Measurements from ENCODE around the gene MACROD1. TPM values are rescaled to one million over a fixed set of nuclear protein-coding genes. Genes with fewer than 3 reads are reported as not detected.

MACROD1 gene
- total RNA-seq, 3 donors from 2014 or later (not counting 1 experiment from before 2014, with no cell fraction given): 0.73 to 3.3 (median 1.8) TPM

- no peak for DNase-seq
- ATAC-seq: no peak
- Mint-ChIP-seq H3K9me3 (no peaks in the 10 kb centered on the region), H3K4me1 (no peaks in the 10 kb centered on the region), H3K27me3 (ENCODE audit: low read depth in 2 of 2) (peaks cover 2 to 3% of the 10 kb centered on the region in 2 donors), H3K27ac (no peak overlapping the region), H3K36me3 (no peaks in the 10 kb centered on the region), H3K4me3 (no peak overlapping the region)
- WGBS (ENCODE audit: insufficient coverage): 70% methylated on average over 6 of the region's 10 CpGs
- Histone ChIP-seq H3K27me3 (ENCODE audit: control insufficient read depth, insufficient read depth, low read length) (no peaks in the 10 kb centered on the region), H3K27ac (ENCODE audit: low read length) (no peak overlapping the region), H3K4me3 (ENCODE audit: low read length) (no peak overlapping the region), H3K36me3 (ENCODE audit: control insufficient read depth, insufficient read depth, low read length) (no peaks in the 10 kb centered on the region), H3K9me3 (ENCODE audit: control insufficient read depth, insufficient read depth, low read length) (no peaks in the 10 kb centered on the region), H3K4me1 (ENCODE audit: control insufficient read depth, insufficient read depth, low read length) (no peaks in the 10 kb centered on the region)
- intact Hi-C loops (cut with micrococcal nuclease): no loop called here
- TF ChIP-seq, protein P1, sequence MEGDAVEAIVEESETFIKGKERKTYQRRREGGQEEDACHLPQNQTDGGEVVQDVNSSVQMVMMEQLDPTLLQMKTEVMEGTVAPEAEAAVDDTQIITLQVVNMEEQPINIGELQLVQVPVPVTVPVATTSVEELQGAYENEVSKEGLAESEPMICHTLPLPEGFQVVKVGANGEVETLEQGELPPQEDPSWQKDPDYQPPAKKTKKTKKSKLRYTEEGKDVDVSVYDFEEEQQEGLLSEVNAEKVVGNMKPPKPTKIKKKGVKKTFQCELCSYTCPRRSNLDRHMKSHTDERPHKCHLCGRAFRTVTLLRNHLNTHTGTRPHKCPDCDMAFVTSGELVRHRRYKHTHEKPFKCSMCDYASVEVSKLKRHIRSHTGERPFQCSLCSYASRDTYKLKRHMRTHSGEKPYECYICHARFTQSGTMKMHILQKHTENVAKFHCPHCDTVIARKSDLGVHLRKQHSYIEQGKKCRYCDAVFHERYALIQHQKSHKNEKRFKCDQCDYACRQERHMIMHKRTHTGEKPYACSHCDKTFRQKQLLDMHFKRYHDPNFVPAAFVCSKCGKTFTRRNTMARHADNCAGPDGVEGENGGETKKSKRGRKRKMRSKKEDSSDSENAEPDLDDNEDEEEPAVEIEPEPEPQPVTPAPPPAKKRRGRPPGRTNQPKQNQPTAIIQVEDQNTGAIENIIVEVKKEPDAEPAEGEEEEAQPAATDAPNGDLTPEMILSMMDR (IDR thresholded peaks at IDR 0.05): no peak
These were observed 144.2 kb downstream of the MACROD1 start for GRCh38 chr11:64021757-64022093.

GRCh38 chr11:64020976-64021756, 144.7 kb downstream of the MACROD1 start:
- Mint-ChIP-seq H3K4me1 (no peaks in the 10 kb centered on the region), H3K9me3 (no peaks in the 10 kb centered on the region), H3K4me3 (no peak overlapping the region), H3K27me3 (ENCODE audit: low read depth in 2 of 2) (no peaks in the 10 kb centered on the region), H3K36me3 (no peaks in the 10 kb centered on the region), H3K27ac (no peak overlapping the region)
- H3K27me3 ChIP-seq (ENCODE audit: control insufficient read depth, insufficient read depth, low read length): no peaks in the 10 kb centered on the region
- intact Hi-C loops (cut with micrococcal nuclease): no loop called here
- 84% methylated on average over 22 of the region's 22 CpGs for WGBS (ENCODE audit: insufficient coverage)
- no peaks in the 10 kb centered on the region for H3K4me1 ChIP-seq (ENCODE audit: control insufficient read depth, insufficient read depth, low read length)
- ATAC-seq (no peak), DNase-seq (no peak)
- no peaks in the 10 kb centered on the region for H3K36me3 ChIP-seq (ENCODE audit: control insufficient read depth, insufficient read depth, low read length)
- no peaks in the 10 kb centered on the region for H3K9me3 ChIP-seq (ENCODE audit: control insufficient read depth, insufficient read depth, low read length)
- H3K4me3 ChIP-seq (ENCODE audit: low read length): no peak overlapping the region
- H3K27ac ChIP-seq (ENCODE audit: low read length): no peak overlapping the region
- TF ChIP-seq, protein P1 (IDR thresholded peaks at IDR 0.05): no peak

DNA sequence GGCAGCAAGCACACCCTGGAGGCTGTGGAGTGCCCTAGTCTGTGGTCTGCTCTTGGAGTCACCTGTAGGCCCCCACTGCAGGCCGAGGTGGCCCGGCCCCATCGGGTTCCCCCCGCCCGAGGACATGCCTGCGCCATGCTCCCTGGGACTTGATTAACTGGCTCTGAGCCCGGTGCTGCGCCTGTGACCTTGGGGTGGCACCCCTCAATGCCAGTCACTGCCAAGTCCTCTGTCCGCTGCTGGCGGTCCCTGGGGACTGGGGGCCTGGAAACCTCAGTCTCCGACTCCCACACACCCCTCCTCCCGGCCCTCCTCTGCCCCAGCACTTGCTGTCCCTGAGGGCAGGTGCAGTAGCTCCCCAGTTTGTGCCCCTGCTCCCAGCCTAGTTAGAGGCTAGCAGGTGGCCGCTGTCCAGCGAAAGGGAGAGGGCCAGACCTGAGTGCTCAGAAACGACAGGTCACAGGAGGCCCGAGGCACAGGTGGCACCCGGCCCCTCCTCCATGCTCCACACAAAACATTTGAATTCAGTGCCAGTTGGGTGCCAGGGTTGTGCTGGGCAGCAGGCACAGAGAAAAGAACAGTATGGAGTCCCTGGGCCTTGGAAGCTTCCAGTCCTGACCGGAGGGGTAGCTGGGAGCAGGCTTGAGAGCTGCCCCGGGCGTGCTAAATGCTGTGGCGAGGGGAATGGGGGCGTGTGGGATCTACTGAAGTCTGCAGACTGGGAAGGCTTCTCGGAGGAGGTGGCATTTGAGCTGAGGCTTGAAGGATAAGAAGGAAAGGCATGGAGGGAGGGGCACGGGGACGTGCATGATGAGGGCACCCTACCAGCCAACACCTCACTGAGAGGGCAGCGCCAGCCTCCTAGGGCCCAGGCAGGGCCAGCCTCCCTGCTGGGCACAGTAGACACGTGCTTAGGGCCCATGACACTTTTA, 146.5 kb downstream of the MACROD1 start:
- Mint-ChIP-seq H3K9me3 (no peaks in the 10 kb centered on the region), H3K27ac (no peak overlapping the region), H3K27me3 (ENCODE audit: low read depth in 2 of 2) (no peaks in the 10 kb centered on the region), H3K4me1 (no peaks in the 10 kb centered on the region), H3K36me3 (no peaks in the 10 kb centered on the region), H3K4me3 (no peak overlapping the region)
- Histone ChIP-seq H3K36me3 (ENCODE audit: control insufficient read depth, insufficient read depth, low read length) (no peaks in the 10 kb centered on the region), H3K4me1 (ENCODE audit: control insufficient read depth, insufficient read depth, low read length) (no peaks in the 10 kb centered on the region), H3K27ac (ENCODE audit: low read length) (no peak overlapping the region), H3K4me3 (ENCODE audit: low read length) (no peak overlapping the region), H3K27me3 (ENCODE audit: control insufficient read depth, insufficient read depth, low read length) (no peaks in the 10 kb centered on the region), H3K9me3 (ENCODE audit: control insufficient read depth, insufficient read depth, low read length) (no peaks in the 10 kb centered on the region)
- TF ChIP-seq, protein P1 (IDR thresholded peaks at IDR 0.05): no peak
- ATAC-seq: no peak
- intact Hi-C loops (cut with micrococcal nuclease): no loop called here
- WGBS (ENCODE audit: insufficient coverage): 88% methylated on average over 27 of the region's 27 CpGs
- no peak for DNase-seq
